ENCODE measurements around the gene PDZD7.

The PDZD7 gene

GRCh38 chr10:101027106-101027720 lies 3.7 kb downstream of the PDZD7 start:
- peak overlapping the region in 1 of 3 experiments; percentile 1 for H3K4me3 Mint-ChIP-seq
- no peaks in the 10 kb centered on the region for H3K36me3 Mint-ChIP-seq (ENCODE audit: low read depth)
- H3K4me1 Mint-ChIP-seq = peaks cover 34% of the 10 kb centered on the region
- TF ChIP-seq CTCF (IDR thresholded peaks at IDR 0.05; ENCODE audit: unreplicated experiment in 3 of 3) = no peak
- H3K9me3 Mint-ChIP-seq = no peaks in the 10 kb centered on the region
- peaks cover 26% of the 10 kb centered on the region for H3K27me3 Mint-ChIP-seq (ENCODE audit: low read depth)
- H3K27ac Mint-ChIP-seq = peak overlapping the region in 1 of 3 experiments; percentile 43

GRCh38 chr10:101022967-101023705 lies 7.8 kb downstream of the PDZD7 start:
- H3K9me3 Mint-ChIP-seq = no peaks in the 10 kb centered on the region
- no peak for TF ChIP-seq CTCF (IDR thresholded peaks at IDR 0.05; ENCODE audit: unreplicated experiment in 3 of 3)
- H3K27ac Mint-ChIP-seq = no peak overlapping the region
- peaks cover 24% of the 10 kb centered on the region for H3K27me3 Mint-ChIP-seq (ENCODE audit: low read depth)
- no peak overlapping the region for H3K4me3 Mint-ChIP-seq
- H3K36me3 Mint-ChIP-seq (ENCODE audit: low read depth) = no peaks in the 10 kb centered on the region
- peaks cover 24% of the 10 kb centered on the region for H3K4me1 Mint-ChIP-seq

GRCh38 chr10:101021692-101022251 lies 9.2 kb downstream of the PDZD7 start:
- no peak overlapping the region for H3K4me3 Mint-ChIP-seq
- peaks cover 18% of the 10 kb centered on the region for H3K4me1 Mint-ChIP-seq
- no peaks in the 10 kb centered on the region for H3K9me3 Mint-ChIP-seq
- no peak for TF ChIP-seq CTCF (IDR thresholded peaks at IDR 0.05; ENCODE audit: unreplicated experiment in 3 of 3)
- H3K27me3 Mint-ChIP-seq (ENCODE audit: low read depth) = peaks cover 30% of the 10 kb centered on the region
- no peaks in the 10 kb centered on the region for H3K36me3 Mint-ChIP-seq (ENCODE audit: low read depth)
- H3K27ac Mint-ChIP-seq = no peak overlapping the region

- Mint-ChIP-seq H3K27ac (no peak overlapping the region), H3K27me3 (ENCODE audit: low read depth) (peaks cover 36% of the 10 kb centered on the region), H3K4me3 (no peak overlapping the region), H3K4me1 (peaks cover 21% of the 10 kb centered on the region), H3K9me3 (no peaks in the 10 kb centered on the region), H3K36me3 (ENCODE audit: low read depth) (no peaks in the 10 kb centered on the region)
- no peak for TF ChIP-seq CTCF (IDR thresholded peaks at IDR 0.05; ENCODE audit: unreplicated experiment in 3 of 3)
Measured at GRCh38 chr10:101021239-101021638, 9.7 kb downstream of the PDZD7 start.

- TF ChIP-seq CTCF (IDR thresholded peaks at IDR 0.05; ENCODE audit: unreplicated experiment in 3 of 3) = no peak
- H3K4me3 Mint-ChIP-seq = no peak overlapping the region
- H3K27me3 Mint-ChIP-seq (ENCODE audit: low read depth) = peaks cover 40% of the 10 kb centered on the region
- H3K4me1 Mint-ChIP-seq = peaks cover 24% of the 10 kb centered on the region
- no peaks in the 10 kb centered on the region for H3K9me3 Mint-ChIP-seq
- H3K36me3 Mint-ChIP-seq (ENCODE audit: low read depth) = no peaks in the 10 kb centered on the region
- H3K27ac Mint-ChIP-seq = no peak overlapping the region
Measured at GRCh38 chr10:101020427-101021075, 10.4 kb downstream of the PDZD7 start.

Data from nephron (organoid).